Astrocyte of the spinal cord (primary cell): ENCODE measurements around the gene GRB14.

Experiments
- DNase-seq: peaks from one replicate; pipeline ENCODE4 v3.0.0; 2011; ENCODE audit warnings: low read depth, low spot score
- H3K4me3 ChIP-seq: 2 replicates; pipeline ENCODE4 v1.5.1; 2011; ENCODE audit warnings: low read depth, mild to moderate bottlenecking, low read length, moderate library complexity
- in situ Hi-C: cut with HindIII; loops from 2 replicates; pipeline ENCODE4 v1.10.0; 2017; ENCODE audit warnings: low sequenced_read_pairs
- TF ChIP-seq, protein P1 (sequence below): IDR thresholded peaks from 2 replicates; pipeline ENCODE4 v1.5.1; 2012; ENCODE audit warnings: low read depth, mild to moderate bottlenecking, low read length, inconsistent platforms

GRB14 gene

DNA sequence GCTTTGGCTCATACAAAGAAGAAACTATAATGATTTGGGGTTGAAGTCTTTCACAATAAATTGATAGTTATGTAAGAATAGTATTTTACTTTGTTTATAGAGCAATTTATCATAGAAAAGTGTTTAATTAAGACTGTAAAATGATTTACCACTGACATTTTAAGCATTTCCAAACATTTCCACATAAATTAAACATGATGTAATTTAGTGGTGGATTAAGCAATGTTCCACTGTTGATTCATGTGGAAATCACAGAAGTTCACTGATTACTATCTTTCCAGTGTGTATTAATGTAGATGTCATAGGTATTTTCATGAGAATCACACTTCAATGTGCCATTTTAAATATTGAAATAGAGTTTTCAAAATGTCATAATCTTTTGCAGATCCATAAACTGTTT is 40.1 kb upstream of the GRB14 start:
- DNase-seq = peak; percentile 9
- TF ChIP-seq, protein P1, sequence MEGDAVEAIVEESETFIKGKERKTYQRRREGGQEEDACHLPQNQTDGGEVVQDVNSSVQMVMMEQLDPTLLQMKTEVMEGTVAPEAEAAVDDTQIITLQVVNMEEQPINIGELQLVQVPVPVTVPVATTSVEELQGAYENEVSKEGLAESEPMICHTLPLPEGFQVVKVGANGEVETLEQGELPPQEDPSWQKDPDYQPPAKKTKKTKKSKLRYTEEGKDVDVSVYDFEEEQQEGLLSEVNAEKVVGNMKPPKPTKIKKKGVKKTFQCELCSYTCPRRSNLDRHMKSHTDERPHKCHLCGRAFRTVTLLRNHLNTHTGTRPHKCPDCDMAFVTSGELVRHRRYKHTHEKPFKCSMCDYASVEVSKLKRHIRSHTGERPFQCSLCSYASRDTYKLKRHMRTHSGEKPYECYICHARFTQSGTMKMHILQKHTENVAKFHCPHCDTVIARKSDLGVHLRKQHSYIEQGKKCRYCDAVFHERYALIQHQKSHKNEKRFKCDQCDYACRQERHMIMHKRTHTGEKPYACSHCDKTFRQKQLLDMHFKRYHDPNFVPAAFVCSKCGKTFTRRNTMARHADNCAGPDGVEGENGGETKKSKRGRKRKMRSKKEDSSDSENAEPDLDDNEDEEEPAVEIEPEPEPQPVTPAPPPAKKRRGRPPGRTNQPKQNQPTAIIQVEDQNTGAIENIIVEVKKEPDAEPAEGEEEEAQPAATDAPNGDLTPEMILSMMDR = no peak
- no peak overlapping the region for H3K4me3 ChIP-seq
- in situ Hi-C loops = no loop called here

DNA sequence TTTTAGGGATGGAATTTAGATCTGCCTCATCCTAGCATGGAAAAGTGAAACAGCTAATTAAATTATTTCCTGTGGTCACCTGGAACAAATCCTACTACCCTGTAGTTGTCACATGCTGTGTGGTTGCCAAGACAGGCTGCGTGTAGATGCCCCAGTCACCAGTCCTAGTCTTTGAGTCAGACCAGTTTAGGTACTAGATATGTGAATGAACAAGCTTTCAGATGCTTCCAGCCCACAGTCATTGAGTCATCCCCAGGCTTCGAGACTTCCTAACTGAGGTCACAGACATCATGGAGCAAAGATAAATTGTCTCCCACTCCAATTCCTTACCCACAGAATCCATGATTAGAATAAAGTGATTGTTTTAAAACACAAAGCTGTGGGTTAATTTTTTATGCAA is 35.8 kb upstream of the GRB14 start:
- in situ Hi-C loops = no loop called here
- peak; percentile 81 for DNase-seq
- H3K4me3 ChIP-seq = no peak overlapping the region
- TF ChIP-seq, protein P1 = no peak

DNA sequence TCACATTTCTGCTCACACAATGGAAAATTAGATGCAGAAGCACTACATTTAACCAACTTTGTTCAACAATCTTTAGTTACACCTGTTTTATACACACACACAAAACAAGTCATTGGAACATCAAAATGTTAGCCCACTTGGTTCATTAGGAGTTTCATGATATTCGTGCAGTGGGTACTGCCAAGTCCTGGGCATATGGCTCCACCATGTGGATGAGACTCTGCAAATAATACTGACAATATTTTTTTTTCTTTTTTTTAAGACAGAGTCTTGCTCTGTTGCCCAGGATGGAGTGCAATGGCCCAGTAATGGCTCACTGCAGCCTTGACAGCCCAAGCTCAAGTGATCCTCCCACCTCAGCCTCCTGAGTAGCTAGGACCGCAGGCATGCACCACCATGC is 34.5 kb upstream of the GRB14 start:
- in situ Hi-C loops = no loop called here
- no peak overlapping the region for H3K4me3 ChIP-seq
- peak; percentile 39 for DNase-seq
- TF ChIP-seq, protein P1 = peak; percentile 19

DNA sequence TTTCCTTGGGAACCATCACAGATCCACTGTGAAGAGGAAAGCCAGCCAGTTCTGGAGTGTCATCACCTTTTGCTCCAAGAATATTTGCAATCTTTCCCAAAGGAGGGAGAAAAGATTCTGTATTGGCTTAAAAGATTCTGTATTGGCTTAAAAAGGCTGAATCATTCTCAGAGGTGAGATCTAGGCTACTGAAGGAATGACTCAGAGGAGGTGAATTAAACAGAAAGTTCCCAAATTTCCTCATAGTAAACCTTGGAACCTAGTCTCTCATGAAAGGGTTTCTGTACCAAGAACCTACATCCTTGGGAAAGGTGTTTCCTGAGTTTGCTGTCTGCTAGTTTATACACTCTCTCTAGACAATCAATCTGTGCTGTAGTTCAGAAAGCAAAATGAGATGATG is 34.1 kb upstream of the GRB14 start:
- TF ChIP-seq, protein P1 = no peak
- H3K4me3 ChIP-seq = no peak overlapping the region
- peak; percentile 14 for DNase-seq
- in situ Hi-C loops = no loop called here

DNA sequence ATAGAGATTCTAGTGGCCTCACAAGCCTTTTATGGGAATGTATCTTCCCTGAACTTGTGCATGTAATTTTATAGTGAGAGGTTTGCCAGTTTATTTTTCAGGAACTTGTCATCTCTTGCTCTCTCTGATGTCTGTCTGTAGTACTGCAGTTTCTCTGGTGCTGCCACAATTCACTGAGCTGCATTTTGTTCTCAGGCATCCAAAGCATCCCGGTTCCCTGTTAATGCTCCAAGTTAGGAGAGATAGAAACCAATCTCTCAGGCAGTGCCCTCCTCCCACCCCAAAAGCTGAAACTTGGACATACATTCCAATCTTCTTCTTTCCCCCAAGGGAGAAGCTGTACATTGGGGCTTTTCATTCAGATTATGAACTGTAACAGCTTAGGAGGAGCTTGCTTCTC is 30.1 kb upstream of the GRB14 start:
- no peak overlapping the region for H3K4me3 ChIP-seq
- in situ Hi-C loops = no loop called here
- TF ChIP-seq, protein P1 = no peak
- no peak for DNase-seq

DNA sequence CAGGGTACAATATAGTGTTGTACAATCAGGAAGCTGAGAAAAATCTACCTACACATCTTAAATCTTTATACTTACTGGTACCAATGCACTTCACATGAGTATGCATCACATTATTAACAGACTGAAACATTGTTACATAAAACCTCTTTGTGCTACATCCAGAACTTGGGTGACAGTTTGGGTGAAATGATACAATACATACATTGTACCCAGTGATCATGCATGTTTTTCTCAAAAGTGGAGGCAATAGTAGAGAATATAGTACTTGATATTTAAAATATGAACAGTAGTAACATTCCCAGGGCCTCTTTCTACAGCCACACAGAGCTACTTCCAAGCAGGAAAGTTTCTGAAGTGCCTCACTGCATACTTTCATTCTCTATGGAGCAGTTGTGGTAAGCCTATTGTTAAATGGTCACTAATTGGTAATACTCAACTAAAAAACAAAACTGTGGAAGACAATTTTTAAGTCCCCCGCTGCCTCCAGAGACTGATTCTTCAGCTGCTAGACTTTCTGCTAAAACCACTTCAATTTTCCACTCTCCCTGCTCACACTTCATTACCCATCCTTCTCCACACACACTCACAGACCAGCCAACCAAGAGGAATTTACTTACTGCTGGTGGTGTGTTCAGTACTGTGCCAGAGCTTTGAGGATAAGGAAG is 22.9 kb upstream of the GRB14 start:
- TF ChIP-seq, protein P1 = no peak
- H3K4me3 ChIP-seq = no peak overlapping the region
- in situ Hi-C loops = no loop called here
- no peak for DNase-seq
